ENCODE measurements around the gene RNLS.

DNA sequence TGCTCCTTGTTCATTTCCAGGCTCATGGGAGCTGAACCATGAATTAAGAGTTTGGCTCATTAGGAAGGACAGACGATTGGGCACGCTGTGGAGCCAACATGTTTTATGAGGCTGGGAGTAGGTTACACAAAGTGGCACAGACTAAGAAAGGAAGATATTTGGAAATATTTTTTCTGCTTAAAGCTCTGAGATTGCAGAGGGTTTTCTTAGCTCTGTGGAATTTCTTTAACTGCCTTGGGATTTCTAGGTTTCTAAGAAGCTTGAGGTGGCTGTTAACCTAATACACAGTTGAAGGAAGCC is 344.6 kb downstream of the RNLS start:
- TF ChIP-seq, protein P1, sequence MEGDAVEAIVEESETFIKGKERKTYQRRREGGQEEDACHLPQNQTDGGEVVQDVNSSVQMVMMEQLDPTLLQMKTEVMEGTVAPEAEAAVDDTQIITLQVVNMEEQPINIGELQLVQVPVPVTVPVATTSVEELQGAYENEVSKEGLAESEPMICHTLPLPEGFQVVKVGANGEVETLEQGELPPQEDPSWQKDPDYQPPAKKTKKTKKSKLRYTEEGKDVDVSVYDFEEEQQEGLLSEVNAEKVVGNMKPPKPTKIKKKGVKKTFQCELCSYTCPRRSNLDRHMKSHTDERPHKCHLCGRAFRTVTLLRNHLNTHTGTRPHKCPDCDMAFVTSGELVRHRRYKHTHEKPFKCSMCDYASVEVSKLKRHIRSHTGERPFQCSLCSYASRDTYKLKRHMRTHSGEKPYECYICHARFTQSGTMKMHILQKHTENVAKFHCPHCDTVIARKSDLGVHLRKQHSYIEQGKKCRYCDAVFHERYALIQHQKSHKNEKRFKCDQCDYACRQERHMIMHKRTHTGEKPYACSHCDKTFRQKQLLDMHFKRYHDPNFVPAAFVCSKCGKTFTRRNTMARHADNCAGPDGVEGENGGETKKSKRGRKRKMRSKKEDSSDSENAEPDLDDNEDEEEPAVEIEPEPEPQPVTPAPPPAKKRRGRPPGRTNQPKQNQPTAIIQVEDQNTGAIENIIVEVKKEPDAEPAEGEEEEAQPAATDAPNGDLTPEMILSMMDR (IDR thresholded peaks at IDR 0.05; ENCODE audit: low read depth, low read length) = no peak
- TF ChIP-seq POLR2A (IDR thresholded peaks at IDR 0.05; ENCODE audit: extremely low read depth, insufficient read length) = no peak
